HepG2 (cell line): ENCODE data around the gene FSCN2. TPM values are rescaled to one million over a fixed set of nuclear protein-coding genes. Genes with fewer than 3 reads are reported as not detected.

Experiments
- ATAC-seq: fragments of 200-7000 bp; cut with Tn5 transposase; 3 replicates; pipeline ENCODE4 v1.9.1; 2020; ENCODE audit warnings: mild to moderate bottlenecking, moderate library complexity
- BruUV-seq: library from RNA; stranded (reverse); fragments of 400-500 nt; replicated peaks from 2 replicates; lab custom pipeline; 2021; lab: Mats Ljungman, UMichigan
- CTCF ChIA-PET: fragments of 300-600 bp; formaldehyde crosslinking; extraction: SDS; loops from one replicate; lab custom pipeline; 2021; ENCODE audit warnings: low total read pairs, inconsistent platforms, low intra/inter-chr PET ratio; lab: Yijun Ruan, JAX
- POLR2A ChIA-PET: fragments of 350-600 bp; sonication (Branson Sonifier 250); formaldehyde crosslinking; loops from one replicate; lab custom pipeline; 2020; ENCODE audit warnings: antibody characterized with exemption, inconsistent platforms; lab: Yijun Ruan, JAX
- DNase-seq: peaks from one replicate; pipeline ENCODE4 v3.0.0-alpha.2; 2015; ENCODE audit warnings: low spot score
- FAIRE-seq: peaks from 3 replicates; lab custom pipeline; 2011; peaks lifted over from hg19 to GRCh38; lab: Jason Lieb, UNC
- H2AFZ ChIP-seq: one replicate; pipeline ENCODE4 v1.6.1; 2011; ENCODE audit warnings: low read length, inconsistent platforms
- H3K27ac ChIP-seq: fragments of 300-600 bp; 3 replicates; pipeline ENCODE4 v1.8.0; 2011; ENCODE audit warnings: mixed run types, mild to moderate bottlenecking, mixed read lengths, low read length, inconsistent platforms; ENCODE audit not compliant: insufficient read depth; ENCODE audit errors: extremely low read length
- H3K27me3 ChIP-seq, 2 experiments: fragments of 200-600 bp in 1 of 2; 2 replicates in 1 of 2; 3 replicates in 1 of 2; pipeline versions ENCODE4 v1.6.0 to v1.8.0; 2011; ENCODE audit warnings: low read length in 2 of 2, mild to moderate bottlenecking in 2 of 2, moderate library complexity in 2 of 2, inconsistent platforms in 1 of 2; ENCODE audit not compliant: insufficient read depth in 2 of 2, control insufficient read depth in 1 of 2
- H3K36me3 ChIP-seq, 2 experiments: fragments of 200-600 bp in 1 of 2; replicated peaks in 1 of 2; 2 replicates in 1 of 2; 3 replicates in 1 of 2; pipeline versions ENCODE4 v1.5.1 to v1.8.0; 2011; ENCODE audit warnings: low read length in 2 of 2, inconsistent platforms in 1 of 2; ENCODE audit not compliant: insufficient read depth in 2 of 2, control insufficient read depth in 1 of 2
- H3K4me1 ChIP-seq: 2 replicates; pipeline ENCODE4 v1.5.1; 2012; ENCODE audit warnings: low read length, inconsistent platforms; ENCODE audit not compliant: insufficient read depth
- H3K4me2 ChIP-seq: 2 replicates; pipeline ENCODE4 v1.6.0; 2011; ENCODE audit warnings: low read depth, low read length, inconsistent platforms
- H3K4me3 ChIP-seq, 3 experiments: fragments of 200-600 bp in 1 of 3; sonication (generic), shearing (Covaris generic) in 1 of 3; replicated peaks in 1 of 3; 2 replicates each; pipeline ENCODE4 v1.5.1; 2011 to 2016; ENCODE audit warnings: low read length in 3 of 3, inconsistent platforms in 2 of 3, low read depth in 2 of 3, mild to moderate bottlenecking in 2 of 3, control low read depth in 1 of 3, mixed read lengths in 1 of 3; ENCODE audit not compliant: insufficient read depth in 1 of 3
- H3K79me2 ChIP-seq: one replicate; pipeline ENCODE4 v1.6.1; 2011; ENCODE audit warnings: low read length, inconsistent platforms; ENCODE audit not compliant: insufficient read depth
- H3K9ac ChIP-seq: 2 replicates; pipeline ENCODE4 v1.6.0; 2011; ENCODE audit warnings: mild to moderate bottlenecking, low read depth, low read length, inconsistent platforms; ENCODE audit not compliant: insufficient read depth
- H3K9me3 ChIP-seq: 2 replicates; pipeline ENCODE4 v1.5.1; 2012; ENCODE audit warnings: mild to moderate bottlenecking, low read length
- H4K20me1 ChIP-seq: 2 replicates; pipeline ENCODE4 v1.6.0; 2011; ENCODE audit warnings: inconsistent platforms, mild to moderate bottlenecking, low read length, moderate library complexity; ENCODE audit not compliant: insufficient read depth
- CBX1 ChIP-seq: IDR thresholded peaks from one replicate; pipeline ENCODE4 v1.6.1; 2016; ENCODE audit warnings: antibody characterized with exemption, low read depth
- FOXM1 ChIP-seq: sonication (generic); formaldehyde crosslinking; IDR thresholded peaks from 2 replicates; pipeline ENCODE4 v1.5.0; 2020; ENCODE audit warnings: missing genetic modification reagents
- KAT7 ChIP-seq: IDR thresholded peaks from 2 replicates; pipeline ENCODE4 v1.6.1; 2018; ENCODE audit warnings: borderline replicate concordance, missing compliant biosample characterization
- MBD4 ChIP-seq: IDR thresholded peaks from 2 replicates; pipeline ENCODE4 v1.6.1; 2012; ENCODE audit warnings: low read length, inconsistent platforms, borderline replicate concordance
- RXRB ChIP-seq: IDR thresholded peaks from 2 replicates; pipeline ENCODE4 v1.6.1; 2016; ENCODE audit warnings: borderline replicate concordance, missing genetic modification reagents, missing compliant biosample characterization
- SAP130 ChIP-seq: IDR thresholded peaks from 2 replicates; pipeline ENCODE4 v1.6.1; 2016; ENCODE audit warnings: low read depth
- SMARCC2 ChIP-seq: fragments of 450-650 bp; IDR thresholded peaks from 2 replicates; pipeline ENCODE4 v1.6.1; 2017; ENCODE audit warnings: antibody characterized with exemption, mild to moderate bottlenecking
- SSRP1 ChIP-seq: IDR thresholded peaks from 2 replicates; pipeline ENCODE4 v1.6.1; 2016; ENCODE audit warnings: control low read depth
- ZNF558 ChIP-seq: sonication (generic); formaldehyde crosslinking; IDR thresholded peaks from 2 replicates; pipeline ENCODE4 v1.9.0; 2022; ENCODE audit warnings: mild to moderate bottlenecking, missing genetic modification reagents, borderline replicate concordance
- ZNF724P ChIP-seq: sonication (generic); formaldehyde crosslinking; IDR thresholded peaks from 2 replicates; pipeline ENCODE4 v1.8.0; 2022; ENCODE audit warnings: missing genetic modification reagents, borderline replicate concordance
- WGBS: methylation state at CpG from one replicate; pipeline ENCODE4 v1.1.6; 2017; ENCODE audit warnings: low lambda C conversion rate; 5-methylcytosine and 5-hydroxymethylcytosine counted together
- in situ Hi-C: cut with HindIII; loops from 2 replicates; pipeline ENCODE4 v1.10.0; 2017; ENCODE audit warnings: low pct_unique_long_range_greater_than_20kb; ENCODE audit not compliant: extremely low pct_ligation_motif_present
- intact Hi-C: fragments of 100-400 bp; cut with micrococcal nuclease; formaldehyde crosslinking; loops from one replicate; pipeline ENCODE4 v1.10.0; 2022; ENCODE audit not compliant: unreplicated experiment
- polyA plus RNA-seq, 8 experiments: library from polyadenylated mRNA; depleted of rRNA in 3 of 8; stranded (reverse) in 7 of 8; unstranded in 1 of 8; fragments of >200 nt; fragmentation: Illumina TruSeq in 4 of 8; extraction: Trizol in 4 of 8; gene quantifications; 2 replicates each; pipeline versions ENCODE4 v1.2.1 to v1.2.3, GENCODE V29; 2011 to 2016; ENCODE audit warnings: low read depth in 4 of 8, missing spikeins in 1 of 8, mixed read lengths in 1 of 8; ENCODE audit not compliant: insufficient read depth in 1 of 8
- total RNA-seq, 5 experiments: library from RNA; depleted of rRNA; stranded (reverse); fragments of >200 nt; fragmentation: Illumina TruSeq; extraction: Trizol; gene quantifications; 2 replicates each; pipeline ENCODE4 v1.2.3, GENCODE V29; 2016; ENCODE audit warnings: low read depth in 1 of 5
- TF ChIP-seq, protein P1 (sequence below): sonication (generic); formaldehyde crosslinking; conservative IDR thresholded peaks from 2 replicates; pipeline ENCODE4 v1.4.0; 2020; ENCODE audit warnings: mild to moderate bottlenecking, missing genetic modification reagents, moderate library complexity
- TF ChIP-seq, protein P2 (sequence below): IDR thresholded peaks from 2 replicates; pipeline ENCODE4 v1.6.1; 2016; ENCODE audit warnings: missing genetic modification reagents, missing compliant biosample characterization
- TF ChIP-seq, protein P3 (sequence below): sonication (generic); formaldehyde crosslinking; IDR thresholded peaks from 2 replicates; pipeline ENCODE4 v1.8.1; 2022; ENCODE audit warnings: low read depth, mild to moderate bottlenecking, missing genetic modification reagents

FSCN2 gene
- total and polyA plus RNA-seq, 2 of the 13 experiments (the other 11 are each of a cell fraction or from before 2014, with no cell fraction given), result 0.09 TPM; not detected in 1

- TF ChIP-seq, protein P1, sequence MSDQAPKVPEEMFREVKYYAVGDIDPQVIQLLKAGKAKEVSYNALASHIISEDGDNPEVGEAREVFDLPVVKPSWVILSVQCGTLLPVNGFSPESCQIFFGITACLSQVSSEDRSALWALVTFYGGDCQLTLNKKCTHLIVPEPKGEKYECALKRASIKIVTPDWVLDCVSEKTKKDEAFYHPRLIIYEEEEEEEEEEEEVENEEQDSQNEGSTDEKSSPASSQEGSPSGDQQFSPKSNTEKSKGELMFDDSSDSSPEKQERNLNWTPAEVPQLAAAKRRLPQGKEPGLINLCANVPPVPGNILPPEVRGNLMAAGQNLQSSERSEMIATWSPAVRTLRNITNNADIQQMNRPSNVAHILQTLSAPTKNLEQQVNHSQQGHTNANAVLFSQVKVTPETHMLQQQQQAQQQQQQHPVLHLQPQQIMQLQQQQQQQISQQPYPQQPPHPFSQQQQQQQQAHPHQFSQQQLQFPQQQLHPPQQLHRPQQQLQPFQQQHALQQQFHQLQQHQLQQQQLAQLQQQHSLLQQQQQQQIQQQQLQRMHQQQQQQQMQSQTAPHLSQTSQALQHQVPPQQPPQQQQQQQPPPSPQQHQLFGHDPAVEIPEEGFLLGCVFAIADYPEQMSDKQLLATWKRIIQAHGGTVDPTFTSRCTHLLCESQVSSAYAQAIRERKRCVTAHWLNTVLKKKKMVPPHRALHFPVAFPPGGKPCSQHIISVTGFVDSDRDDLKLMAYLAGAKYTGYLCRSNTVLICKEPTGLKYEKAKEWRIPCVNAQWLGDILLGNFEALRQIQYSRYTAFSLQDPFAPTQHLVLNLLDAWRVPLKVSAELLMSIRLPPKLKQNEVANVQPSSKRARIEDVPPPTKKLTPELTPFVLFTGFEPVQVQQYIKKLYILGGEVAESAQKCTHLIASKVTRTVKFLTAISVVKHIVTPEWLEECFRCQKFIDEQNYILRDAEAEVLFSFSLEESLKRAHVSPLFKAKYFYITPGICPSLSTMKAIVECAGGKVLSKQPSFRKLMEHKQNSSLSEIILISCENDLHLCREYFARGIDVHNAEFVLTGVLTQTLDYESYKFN (CRISPR knock-in tag), result peak; percentile 41
- TF ChIP-seq, protein P2, sequence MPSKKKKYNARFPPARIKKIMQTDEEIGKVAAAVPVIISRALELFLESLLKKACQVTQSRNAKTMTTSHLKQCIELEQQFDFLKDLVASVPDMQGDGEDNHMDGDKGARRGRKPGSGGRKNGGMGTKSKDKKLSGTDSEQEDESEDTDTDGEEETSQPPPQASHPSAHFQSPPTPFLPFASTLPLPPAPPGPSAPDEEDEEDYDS (CRISPR knock-in tag), result no peak
- TF ChIP-seq SMARCC2 (no peak), MBD4 (peak; percentile 87; the same call in 1 of the 2 replicates), KAT7 (no peak), RXRB (no peak)
Observed at GRCh38 chr17:81509207-81509971, 18.8 kb upstream of the FSCN2 start (continued).

DNA sequence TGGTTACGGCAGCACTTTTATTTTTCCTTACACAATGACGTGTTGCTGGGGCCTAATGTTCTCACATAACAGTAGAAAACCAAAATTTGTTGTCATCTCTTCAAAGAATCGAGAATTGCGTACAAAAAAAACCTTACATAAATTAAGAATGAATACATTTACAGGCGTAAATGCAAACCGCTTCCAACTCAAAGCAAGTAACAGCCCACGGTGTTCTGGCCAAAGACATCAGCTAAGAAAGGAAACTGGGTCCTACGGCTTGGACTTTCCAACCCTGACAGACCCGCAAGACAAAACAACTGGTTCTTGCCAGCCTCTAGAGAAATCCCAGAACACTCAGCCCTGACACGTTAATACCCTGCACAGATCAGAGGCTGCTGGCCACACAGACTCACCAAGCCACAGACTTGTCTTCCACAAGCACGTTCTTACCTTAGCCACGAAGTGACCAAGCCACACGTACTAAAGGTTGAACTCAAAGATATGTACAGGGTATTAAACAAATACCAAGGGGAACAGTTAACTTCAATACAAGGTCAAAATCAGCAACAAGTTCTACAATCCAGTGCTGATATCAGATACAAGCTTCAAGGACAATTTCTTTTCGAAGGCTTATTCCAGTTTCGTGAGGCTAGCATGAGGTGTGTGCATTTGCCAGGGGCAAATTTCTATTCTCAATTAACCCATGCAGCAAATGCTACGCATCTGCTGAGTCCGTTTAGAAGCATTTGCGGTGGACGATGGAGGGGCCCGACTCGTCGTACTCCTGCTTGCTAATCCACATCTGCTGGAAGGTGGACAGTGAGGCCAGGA is 18.0 kb upstream of the FSCN2 start:
- DNase-seq, result no peak
- Histone ChIP-seq H3K4me2 (peak overlapping the region; percentile 82), H3K36me3 (peaks cover 14 to 23% of the 10 kb centered on the region in 2 experiments), H3K9me3 (no peaks in the 10 kb centered on the region), H4K20me1 (peaks cover 42% of the 10 kb centered on the region), H3K4me3 (peak overlapping the region; percentile 67 to 90 (median 75); a peak in 5 of 6 replicates), H3K4me1 (peaks cover 45% of the 10 kb centered on the region), H3K79me2 (peaks cover 26% of the 10 kb centered on the region), H3K27ac (no peak overlapping the region), H2AFZ (no peak overlapping the region), H3K27me3 (no peaks in the 10 kb centered on the region; a peak in 1 of 5 replicates), H3K9ac (peak overlapping the region; percentile 86)
- 77% methylated on average over 22 of the region's 22 CpGs for WGBS
- POLR2A ChIA-PET, result interaction anchor here (1.2 to 1.5 kb wide), 2 partner anchors 21 to 115 kb away, joined by 3 read pairs; partner anchors contain the start of gene BAHCC1
- no TSS peak for BruUV-seq
- FAIRE-seq, result no peak
- CTCF ChIA-PET, result no interaction called here
- ATAC-seq, result no peak
- intact Hi-C loops, result loop anchor here (10.0 kb wide), 1 partner anchor 115 kb away; the partner anchor contains the start of gene BAHCC1
- in situ Hi-C loops, result no loop called here
- TF ChIP-seq SAP130 (CRISPR knock-in tag), result no peak
- TF ChIP-seq, protein P3, sequence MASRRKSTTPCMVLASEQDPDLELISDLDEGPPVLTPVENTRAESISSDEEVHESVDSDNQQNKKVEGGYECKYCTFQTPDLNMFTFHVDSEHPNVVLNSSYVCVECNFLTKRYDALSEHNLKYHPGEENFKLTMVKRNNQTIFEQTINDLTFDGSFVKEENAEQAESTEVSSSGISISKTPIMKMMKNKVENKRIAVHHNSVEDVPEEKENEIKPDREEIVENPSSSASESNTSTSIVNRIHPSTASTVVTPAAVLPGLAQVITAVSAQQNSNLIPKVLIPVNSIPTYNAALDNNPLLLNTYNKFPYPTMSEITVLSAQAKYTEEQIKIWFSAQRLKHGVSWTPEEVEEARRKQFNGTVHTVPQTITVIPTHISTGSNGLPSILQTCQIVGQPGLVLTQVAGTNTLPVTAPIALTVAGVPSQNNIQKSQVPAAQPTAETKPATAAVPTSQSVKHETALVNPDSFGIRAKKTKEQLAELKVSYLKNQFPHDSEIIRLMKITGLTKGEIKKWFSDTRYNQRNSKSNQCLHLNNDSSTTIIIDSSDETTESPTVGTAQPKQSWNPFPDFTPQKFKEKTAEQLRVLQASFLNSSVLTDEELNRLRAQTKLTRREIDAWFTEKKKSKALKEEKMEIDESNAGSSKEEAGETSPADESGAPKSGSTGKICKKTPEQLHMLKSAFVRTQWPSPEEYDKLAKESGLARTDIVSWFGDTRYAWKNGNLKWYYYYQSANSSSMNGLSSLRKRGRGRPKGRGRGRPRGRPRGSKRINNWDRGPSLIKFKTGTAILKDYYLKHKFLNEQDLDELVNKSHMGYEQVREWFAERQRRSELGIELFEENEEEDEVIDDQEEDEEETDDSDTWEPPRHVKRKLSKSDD, result no peak
- peak; percentile 17; the same call in 1 of the 2 replicates for TF ChIP-seq SSRP1 (CRISPR knock-in tag)
- TF ChIP-seq ZNF558 (CRISPR knock-in tag), result no peak
- TF ChIP-seq FOXM1 (CRISPR knock-in tag), result no peak
- TF ChIP-seq ZNF724P, result no peak
- no peak for TF ChIP-seq CBX1
